Transverse colon (tissue), 3 donors: Measurements from ENCODE around the gene FAM229A.

Experiments used
- CTCF ChIP-seq, 5 experiments: fragments of 200-600 bp in 3 of 5; fragments of 450-650 bp in 2 of 5; sonication (generic) in 3 of 5; IDR thresholded peaks; 1 replicate in 2 of 5; 2 replicates in 3 of 5; pipeline ENCODE4 v1.5.1; 2016 to 2017; ENCODE audit warnings: antibody characterized with exemption in 5 of 5, inconsistent platforms in 3 of 5, mild to moderate bottlenecking in 2 of 5, moderate library complexity in 1 of 5
- EP300 ChIP-seq: sonication (generic); formaldehyde crosslinking; IDR thresholded peaks from one replicate; pipeline ENCODE4 v1.6.1; 2017; ENCODE audit warnings: antibody characterized with exemption, low read depth
- POLR2A ChIP-seq: fragments of 450-650 bp; IDR thresholded peaks from one replicate; pipeline ENCODE4 v1.6.1; 2016; ENCODE audit warnings: antibody characterized with exemption, mild to moderate bottlenecking, moderate library complexity

- TF ChIP-seq CTCF (IDR thresholded peaks at IDR 0.05) (no peak), POLR2A (peak; percentile 89), EP300 (no peak)
These were observed 26.3 kb downstream of the FAM229A start, which contains the start of gene MARCKSL1 for GRCh38 chr1:32335790-32336590.
